Stimulated activated CD8-positive, alpha-beta memory T cell treated with anti-CD3 and anti-CD28 coated beads, Interleukin-12 subunit alpha, Interleukin-12 subunit beta, amount 100 ng/mL, for 1 hour (primary cell): ENCODE measurements around the gene CD109.

Experiments used
- DNase-seq: peaks from one replicate; pipeline ENCODE4 v3.0.0-alpha.2; 2020; ENCODE audit warnings: low read depth

Gene CD109

DNA sequence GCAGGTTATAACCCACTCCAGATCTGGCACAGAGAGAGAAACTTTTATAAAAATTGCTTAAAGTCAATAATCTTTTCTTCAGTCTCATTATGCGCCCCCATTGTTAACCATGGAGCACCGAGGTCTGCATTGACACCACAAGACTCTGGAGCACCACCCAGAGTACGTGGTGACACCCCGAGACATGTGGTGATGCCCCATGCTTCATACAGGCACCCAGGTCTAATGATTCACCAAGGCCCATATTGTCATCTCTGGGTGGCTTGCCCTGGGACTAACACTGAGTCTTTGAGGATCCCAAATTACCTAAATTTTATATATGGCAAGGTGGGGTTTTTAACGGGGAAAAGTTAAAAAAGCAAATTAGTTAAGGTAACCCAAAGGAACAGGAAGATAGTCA lies 31.1 kb downstream of the CD109 start:
- DNase-seq: no peak

GRCh38 chr6:73728548-73729205 lies 32.7 kb downstream of the CD109 start:
- no peak for DNase-seq

GRCh38 chr6:73731285-73731684 lies 35.3 kb downstream of the CD109 start:
- DNase-seq: no peak

DNA sequence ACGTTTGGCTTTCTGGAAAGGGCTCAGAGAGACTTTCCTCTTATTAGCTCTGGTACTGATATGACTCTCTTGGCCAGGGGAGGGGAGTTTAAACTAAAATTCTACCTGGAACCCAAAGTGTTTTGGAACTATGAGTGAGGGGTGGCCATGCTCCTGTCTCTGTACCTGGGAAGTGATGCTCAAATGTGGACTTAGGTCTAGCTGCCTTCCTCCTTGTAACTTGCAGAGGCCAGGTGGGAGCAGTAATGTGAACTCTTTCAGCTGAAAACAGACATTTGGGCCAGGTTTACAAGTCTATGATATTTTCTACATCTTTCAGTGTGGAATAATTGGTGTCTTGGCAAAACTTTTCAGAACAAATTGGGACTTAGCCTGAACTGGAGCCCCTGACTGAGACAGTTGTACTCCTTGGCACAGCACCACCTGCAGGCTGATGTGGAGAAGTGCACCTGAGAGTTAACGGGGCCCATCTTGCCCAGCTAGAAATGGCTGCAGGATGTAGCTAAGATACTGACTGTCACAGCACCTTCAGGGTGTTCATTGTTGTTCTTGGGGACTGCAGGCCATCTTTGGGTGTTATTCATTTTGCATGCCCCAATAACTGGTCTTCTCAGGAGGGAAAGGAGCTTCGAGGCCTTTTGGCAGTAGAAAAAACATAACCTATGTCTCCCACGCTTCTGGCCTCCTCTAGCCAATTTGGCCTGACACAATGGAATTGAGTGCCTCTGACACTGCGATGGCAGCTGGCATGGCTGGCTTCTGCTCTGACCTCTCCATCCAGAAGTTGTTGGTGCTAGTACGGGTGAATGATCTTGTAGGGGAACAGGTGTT lies 37.1 kb downstream of the CD109 start:
- DNase-seq: peak; percentile 47

DNA sequence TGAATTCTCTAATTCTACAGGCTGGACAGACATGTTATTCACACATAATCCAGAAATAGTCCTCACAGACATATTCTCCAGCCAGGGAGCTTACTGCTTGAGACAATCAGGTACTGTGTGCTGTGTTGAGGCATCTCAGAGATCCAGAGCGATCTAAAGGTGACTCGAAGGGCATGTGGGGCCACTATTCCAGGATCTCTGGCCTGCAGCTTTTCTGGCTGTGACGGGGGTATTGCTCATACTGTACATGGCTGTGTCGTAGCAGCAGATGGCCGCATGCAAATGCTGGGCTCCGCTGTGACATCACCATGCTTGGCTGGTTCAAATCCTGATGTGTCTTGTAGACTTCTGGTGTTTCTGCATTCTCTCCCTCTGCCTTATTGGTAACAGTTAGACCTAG lies 37.8 kb downstream of the CD109 start:
- no peak for DNase-seq

DNA sequence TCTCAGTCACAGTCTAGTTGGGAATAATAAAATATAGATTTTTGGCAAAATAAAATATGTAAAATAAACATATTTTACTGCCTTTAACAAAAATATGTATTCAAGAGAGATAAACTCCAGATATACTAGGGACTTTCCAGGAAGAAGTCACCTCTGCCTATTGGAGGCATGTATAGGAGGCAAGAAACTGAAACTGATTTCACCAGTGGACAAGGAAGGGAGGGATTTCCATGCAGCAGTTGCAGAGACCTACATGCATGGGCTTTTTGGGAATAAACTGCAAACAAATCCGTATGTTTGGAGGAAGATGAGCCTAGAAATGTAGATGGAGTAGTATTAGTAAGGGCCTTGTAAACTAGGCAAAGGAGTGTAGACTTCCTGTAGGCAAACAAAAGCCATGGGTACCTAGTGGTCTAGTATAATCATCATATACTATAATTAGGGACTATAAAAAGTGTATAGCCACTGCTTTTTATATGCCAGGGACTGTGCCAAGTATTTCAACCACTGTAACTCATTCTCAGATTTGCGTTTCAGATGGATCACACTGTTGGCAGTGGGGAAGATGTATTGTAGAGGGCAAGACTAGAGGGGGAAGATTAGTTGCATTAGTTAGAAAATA lies 38.9 kb downstream of the CD109 start:
- DNase-seq: no peak

DNA sequence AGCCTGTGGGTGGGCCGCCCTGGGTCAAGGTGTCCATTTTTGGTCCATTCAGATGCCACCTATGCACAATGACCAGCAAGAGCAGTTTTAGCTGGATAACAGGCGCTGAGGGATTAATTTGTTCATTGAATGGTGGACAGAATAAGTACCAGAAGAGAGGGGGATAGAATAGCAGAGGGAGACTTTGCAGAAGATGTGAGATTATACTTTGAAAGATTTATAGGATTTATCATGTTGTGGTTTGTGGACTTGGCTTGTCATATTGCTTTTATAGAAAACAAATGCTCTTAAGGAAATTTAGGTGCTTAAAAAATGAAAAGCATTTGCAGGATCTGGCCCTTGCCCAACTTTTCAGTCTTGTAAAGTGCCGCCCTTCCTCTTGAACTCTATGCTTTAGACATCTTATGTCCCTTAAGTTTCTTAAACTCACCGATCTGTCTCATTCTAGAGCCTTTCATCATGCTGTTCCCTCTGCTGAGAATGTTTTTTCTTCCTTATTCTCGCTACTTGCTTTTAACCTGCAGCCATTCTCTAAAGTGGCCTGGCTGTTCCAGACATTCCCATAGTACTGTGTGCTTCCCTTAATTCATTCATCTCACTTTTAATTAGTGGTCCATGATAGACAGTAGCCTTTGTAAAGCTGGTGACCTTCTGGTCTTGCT lies 42.5 kb downstream of the CD109 start:
- no peak for DNase-seq

DNA sequence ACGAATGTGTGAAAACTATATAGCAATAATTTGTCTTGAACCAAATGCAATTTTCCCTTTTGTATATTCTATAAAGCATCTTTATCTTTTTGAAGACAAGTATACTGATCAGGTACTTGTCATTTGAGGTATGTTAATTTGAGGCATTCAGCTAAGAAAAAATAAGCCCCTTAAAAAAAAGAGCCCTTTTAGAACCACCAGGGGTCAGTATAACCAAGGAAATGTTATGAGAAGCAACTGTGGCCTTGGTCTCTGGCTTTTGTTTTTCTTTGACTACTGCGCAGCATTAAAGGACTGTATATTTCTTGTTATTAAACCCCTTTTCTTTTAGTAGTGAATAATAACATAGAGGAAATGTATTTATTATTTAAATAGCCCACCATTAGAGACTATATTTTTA lies 43.1 kb downstream of the CD109 start:
- no peak for DNase-seq

DNA sequence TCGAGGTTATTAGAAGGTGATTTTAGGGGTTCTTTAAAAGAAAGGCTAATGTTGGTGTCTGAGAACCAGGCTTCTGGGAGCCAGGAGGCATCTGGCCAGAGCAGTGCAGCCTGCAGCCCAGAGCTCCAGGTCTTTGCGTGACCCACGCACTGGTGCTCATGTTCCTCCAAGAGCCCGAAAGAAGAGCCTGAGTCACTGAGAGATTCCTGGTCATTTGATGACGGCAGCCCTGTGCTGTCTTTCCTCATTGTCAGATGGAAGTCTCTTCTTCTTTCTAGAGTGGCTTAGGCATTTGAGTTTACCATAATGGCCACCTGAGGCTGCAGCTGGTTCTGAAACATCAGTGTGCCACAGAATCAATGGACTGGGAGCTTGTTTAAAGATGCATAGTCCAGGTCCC lies 46.4 kb downstream of the CD109 start:
- no peak for DNase-seq

DNA sequence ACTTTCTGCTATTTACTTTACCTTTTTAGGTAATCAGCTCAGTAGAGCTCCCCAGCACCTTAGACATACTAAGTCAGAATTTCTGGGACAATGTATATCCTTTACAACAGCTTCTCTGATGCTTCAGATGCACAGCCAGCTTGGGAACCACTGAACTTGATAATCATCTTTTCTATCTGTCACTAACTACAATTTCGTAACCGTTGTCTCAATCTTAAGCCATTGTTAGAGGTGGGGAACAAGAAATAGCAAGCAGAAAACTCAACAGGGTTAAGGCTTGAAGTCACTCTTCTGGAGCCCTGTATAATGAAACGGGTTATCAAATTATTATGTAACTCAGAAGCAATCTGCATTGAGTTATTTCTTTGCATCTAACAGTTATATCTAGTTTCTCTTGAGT lies 47.1 kb downstream of the CD109 start:
- no peak for DNase-seq

- no peak for DNase-seq
Observed at GRCh38 chr6:73743556-73743955, 47.6 kb downstream of the CD109 start.

- DNase-seq: no peak
Observed at GRCh38 chr6:73746787-73747186, 50.8 kb downstream of the CD109 start.

- DNase-seq: no peak
Observed at GRCh38 chr6:73747289-73747688, 51.3 kb downstream of the CD109 start.

GRCh38 chr6:73752943-73753342 lies 56.9 kb downstream of the CD109 start:
- no peak for DNase-seq

DNA sequence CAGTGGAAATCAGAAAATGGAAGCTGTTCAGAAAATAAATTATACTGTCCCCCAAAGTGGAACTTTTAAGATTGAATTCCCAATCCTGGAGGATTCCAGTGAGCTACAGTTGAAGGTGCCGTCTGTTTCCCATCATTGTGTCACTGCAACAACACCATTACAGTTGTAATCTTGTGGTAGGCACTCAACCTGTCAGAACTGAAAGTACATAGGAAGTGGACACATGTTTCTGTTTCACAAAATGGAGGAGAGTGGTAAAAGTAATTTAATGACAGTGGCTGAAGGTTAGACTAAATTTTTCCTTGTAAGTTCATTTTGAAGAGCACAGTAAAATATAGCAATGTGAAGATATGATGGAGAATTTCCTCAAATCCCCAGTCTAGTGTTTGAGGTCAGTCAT lies 70.0 kb downstream of the CD109 start:
- no peak for DNase-seq

DNA sequence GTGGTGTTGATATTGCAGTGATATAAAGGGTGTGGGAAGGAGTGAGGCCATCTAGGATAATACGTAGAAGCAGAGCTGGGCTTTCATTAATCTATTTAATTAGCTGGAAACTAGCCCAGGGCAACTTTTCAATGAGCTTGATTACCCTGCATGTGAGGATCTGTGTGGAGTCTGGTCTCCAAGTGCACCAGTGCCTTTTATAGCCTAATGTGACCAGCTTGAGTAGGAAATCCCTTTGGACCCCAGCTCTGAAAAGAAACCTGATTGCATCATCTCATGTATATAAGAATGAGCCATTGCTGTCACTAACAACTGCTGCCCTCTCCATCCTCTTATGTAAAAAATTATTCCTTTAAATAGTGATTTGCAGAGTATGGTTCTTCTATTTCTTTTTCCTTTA lies 72.6 kb downstream of the CD109 start:
- no peak for DNase-seq

- DNase-seq: no peak
Observed at GRCh38 chr6:73769976-73770375, 74.0 kb downstream of the CD109 start.

- no peak for DNase-seq
Observed at GRCh38 chr6:73774311-73774774, 78.3 kb downstream of the CD109 start.

GRCh38 chr6:73779943-73780342 lies 83.9 kb downstream of the CD109 start:
- DNase-seq: no peak

DNA sequence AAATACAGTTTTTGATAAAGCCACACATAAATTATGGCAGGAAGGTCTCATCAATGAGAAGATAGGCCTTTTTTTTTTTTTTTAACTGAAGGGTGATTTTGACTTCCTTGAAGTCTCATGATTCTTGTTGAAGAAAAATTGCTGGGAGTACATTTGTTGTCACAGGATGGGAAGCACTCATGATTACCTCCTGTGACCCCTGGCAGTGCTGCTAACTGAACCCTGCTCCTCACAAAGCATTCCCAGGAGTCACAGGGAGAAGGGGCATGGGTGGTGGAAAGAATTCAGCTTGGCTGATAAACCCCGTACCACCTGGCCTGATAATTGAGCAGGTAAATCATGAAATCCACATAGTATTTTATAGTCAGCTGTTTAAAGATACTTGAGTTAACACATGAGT lies 86.9 kb downstream of the CD109 start:
- no peak for DNase-seq

DNA sequence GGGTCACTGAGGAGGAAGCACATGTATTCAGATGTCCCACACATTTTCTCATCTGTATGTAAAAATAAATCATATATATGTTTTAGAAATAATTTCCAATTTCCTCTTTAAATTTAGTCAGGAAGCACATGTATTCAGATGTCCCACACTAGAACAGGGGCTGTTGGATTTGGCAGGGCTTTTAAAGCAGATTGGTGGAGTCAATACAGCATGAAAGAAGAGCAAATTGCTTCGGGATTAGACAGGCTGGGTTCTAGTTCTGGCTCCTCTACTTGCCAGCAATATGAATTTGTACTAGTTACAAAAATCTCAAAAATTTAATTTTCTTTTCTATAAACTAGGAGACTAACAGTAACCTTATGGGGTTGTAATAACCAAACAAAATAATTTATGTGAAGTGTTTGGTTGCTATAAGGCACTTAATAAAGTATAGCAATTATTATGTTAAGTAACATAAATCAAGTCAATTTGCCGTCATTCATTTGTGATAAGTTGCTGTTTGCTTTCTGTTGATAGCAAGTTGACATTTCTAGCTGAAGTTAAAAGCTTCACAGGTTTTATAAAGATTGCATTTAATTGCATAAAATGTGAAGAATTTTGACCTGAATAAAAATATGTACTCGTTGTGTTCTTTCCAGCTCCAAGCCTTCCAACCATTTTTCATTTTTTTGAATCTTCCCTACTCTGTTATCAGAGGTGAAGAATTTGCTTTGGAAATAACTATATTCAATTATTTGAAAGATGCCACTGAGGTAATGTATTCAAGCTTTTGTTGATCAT lies 88.9 kb downstream of the CD109 start:
- DNase-seq: no peak

DNA sequence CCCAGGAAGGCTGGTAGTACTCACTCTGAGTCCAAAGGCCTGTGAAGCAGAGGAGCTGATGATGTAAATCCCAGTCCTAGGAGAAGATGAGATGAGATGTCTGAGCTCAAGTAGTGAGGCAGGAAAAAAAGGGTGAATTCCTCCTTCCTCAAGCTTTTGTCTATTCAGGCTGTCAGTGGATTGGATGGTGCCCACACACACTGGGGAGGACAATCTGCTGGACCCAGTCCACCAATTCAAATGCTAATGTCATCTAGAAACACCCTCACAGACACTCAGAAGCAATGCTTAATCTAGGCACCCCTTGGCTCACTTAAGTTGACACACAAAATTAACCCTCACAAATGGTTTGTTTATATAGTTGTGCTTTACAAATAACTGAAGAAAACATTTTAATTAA lies 94.6 kb downstream of the CD109 start:
- DNase-seq: no peak
